ENCODE results near the gene ALOX15.
"Not testable (repeated sequence)": the region's sequence is repeated elsewhere in the genome, so short reads cannot be mapped to it uniquely, and the experiment has no call there.

The ALOX15 gene

GRCh38 chr17:4617090-4617489, 24.4 kb downstream of the ALOX15 start:
- no peak for DNase-seq

GRCh38 chr17:4616476-4616875, 25.0 kb downstream of the ALOX15 start:
- no peak for DNase-seq

GRCh38 chr17:4610656-4611055, 30.8 kb downstream of the ALOX15 start:
- DNase-seq = no peak

GRCh38 chr17:4610162-4610561, 31.3 kb downstream of the ALOX15 start:
- no peak for DNase-seq

- no peak for DNase-seq
These were observed 31.7 kb downstream of the ALOX15 start for GRCh38 chr17:4609761-4610160.

GRCh38 chr17:4607773-4608187, 33.7 kb downstream of the ALOX15 start:
- DNase-seq = peak; percentile 62

GRCh38 chr17:4607261-4607741, 34.2 kb downstream of the ALOX15 start:
- no peak for DNase-seq

- DNase-seq = no peak
These were observed 35.7 kb downstream of the ALOX15 start for GRCh38 chr17:4605826-4606225.

- not testable (repeated sequence) for DNase-seq
These were observed 36.7 kb downstream of the ALOX15 start for GRCh38 chr17:4604736-4605135.

GRCh38 chr17:4604111-4604644, 37.3 kb downstream of the ALOX15 start:
- no peak for DNase-seq

GRCh38 chr17:4602041-4602440, 39.4 kb downstream of the ALOX15 start:
- DNase-seq = no peak

- DNase-seq = no peak
These were observed 40.2 kb downstream of the ALOX15 start for GRCh38 chr17:4601326-4601725.

- DNase-seq = no peak
These were observed 40.9 kb downstream of the ALOX15 start for GRCh38 chr17:4600563-4600962.

GRCh38 chr17:4599505-4600281, 41.8 kb downstream of the ALOX15 start:
- DNase-seq = peak; percentile 58

GRCh38 chr17:4598776-4599504, 42.5 kb downstream of the ALOX15 start:
- DNase-seq = no peak

- no peak for DNase-seq
These were observed 43.5 kb downstream of the ALOX15 start for GRCh38 chr17:4597975-4598374.

GRCh38 chr17:4596636-4597380, 44.7 kb downstream of the ALOX15 start:
- no peak for DNase-seq

- DNase-seq = not testable (repeated sequence)
These were observed 45.7 kb downstream of the ALOX15 start for GRCh38 chr17:4595685-4596342.

- DNase-seq = no peak
These were observed 46.4 kb downstream of the ALOX15 start for GRCh38 chr17:4594931-4595684.

GRCh38 chr17:4594406-4594805, 47.1 kb downstream of the ALOX15 start:
- no peak for DNase-seq

GRCh38 chr17:4593021-4593421, 48.5 kb downstream of the ALOX15 start:
- no peak for DNase-seq
